Astrocyte of the spinal cord (primary cell): ENCODE results near the gene PIGO.

Source experiments
- DNase-seq: peaks from one replicate; pipeline ENCODE4 v3.0.0; 2011; ENCODE audit warnings: low read depth, low spot score
- H3K4me3 ChIP-seq: 2 replicates; pipeline ENCODE4 v1.5.1; 2011; ENCODE audit warnings: low read depth, mild to moderate bottlenecking, low read length, moderate library complexity
- in situ Hi-C: cut with HindIII; loops from 2 replicates; pipeline ENCODE4 v1.10.0; 2017; ENCODE audit warnings: low sequenced_read_pairs
- TF ChIP-seq, protein P1 (sequence below): IDR thresholded peaks from 2 replicates; pipeline ENCODE4 v1.5.1; 2012; ENCODE audit warnings: low read depth, mild to moderate bottlenecking, low read length, inconsistent platforms

Gene PIGO

DNA sequence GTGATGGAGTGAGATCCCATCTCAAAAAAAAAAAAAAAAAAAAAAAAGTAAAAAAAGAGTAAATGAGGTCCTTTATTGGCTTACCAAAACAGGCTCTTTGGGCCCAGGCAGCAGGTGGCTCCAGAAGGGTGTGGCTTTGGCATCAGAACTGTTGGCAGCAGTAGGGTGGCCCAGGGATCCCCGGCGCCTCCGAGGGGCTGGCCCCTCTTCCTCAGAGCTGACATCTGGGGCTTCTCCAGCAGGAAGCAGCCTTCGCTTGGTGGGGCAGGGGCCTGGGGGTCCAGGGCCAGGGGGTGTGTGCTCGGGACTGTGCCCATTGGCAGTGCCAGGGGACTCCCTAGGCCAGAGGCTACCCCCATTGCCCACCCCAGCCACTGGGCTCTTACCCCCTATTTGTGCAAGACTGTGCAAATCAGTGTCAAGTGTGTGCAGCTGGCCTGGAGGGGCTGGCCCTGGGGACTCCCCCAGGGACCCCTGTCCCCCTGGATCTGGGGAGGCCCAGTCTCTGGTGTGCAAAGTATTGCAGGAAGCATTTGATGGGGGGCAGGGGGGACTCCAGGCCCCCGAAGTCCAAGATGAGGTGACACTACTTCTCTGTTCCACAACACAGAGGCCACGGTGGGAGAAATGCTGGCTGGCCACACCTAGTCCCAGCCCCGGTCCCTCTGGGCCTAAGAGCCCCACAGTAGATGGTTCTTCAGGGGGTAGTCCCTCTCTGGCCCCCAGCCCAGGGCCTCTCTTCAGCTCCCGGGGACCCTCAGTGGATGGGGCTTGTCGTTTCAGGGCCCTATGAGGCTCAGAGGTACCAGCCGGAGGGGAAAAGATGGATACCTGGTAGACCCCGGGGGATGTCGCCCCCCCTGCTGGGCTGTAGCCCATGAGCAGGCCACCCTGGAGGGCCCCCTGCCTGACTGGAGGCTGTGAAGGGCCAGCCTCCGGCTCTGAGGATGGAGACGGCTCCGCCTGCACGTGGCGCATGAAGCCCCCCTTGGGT is 11.2 kb upstream of the PIGO start:
- TF ChIP-seq, protein P1, sequence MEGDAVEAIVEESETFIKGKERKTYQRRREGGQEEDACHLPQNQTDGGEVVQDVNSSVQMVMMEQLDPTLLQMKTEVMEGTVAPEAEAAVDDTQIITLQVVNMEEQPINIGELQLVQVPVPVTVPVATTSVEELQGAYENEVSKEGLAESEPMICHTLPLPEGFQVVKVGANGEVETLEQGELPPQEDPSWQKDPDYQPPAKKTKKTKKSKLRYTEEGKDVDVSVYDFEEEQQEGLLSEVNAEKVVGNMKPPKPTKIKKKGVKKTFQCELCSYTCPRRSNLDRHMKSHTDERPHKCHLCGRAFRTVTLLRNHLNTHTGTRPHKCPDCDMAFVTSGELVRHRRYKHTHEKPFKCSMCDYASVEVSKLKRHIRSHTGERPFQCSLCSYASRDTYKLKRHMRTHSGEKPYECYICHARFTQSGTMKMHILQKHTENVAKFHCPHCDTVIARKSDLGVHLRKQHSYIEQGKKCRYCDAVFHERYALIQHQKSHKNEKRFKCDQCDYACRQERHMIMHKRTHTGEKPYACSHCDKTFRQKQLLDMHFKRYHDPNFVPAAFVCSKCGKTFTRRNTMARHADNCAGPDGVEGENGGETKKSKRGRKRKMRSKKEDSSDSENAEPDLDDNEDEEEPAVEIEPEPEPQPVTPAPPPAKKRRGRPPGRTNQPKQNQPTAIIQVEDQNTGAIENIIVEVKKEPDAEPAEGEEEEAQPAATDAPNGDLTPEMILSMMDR: no peak
- DNase-seq: no peak
- in situ Hi-C loops: no loop called here
- H3K4me3 ChIP-seq: no peak overlapping the region

DNA sequence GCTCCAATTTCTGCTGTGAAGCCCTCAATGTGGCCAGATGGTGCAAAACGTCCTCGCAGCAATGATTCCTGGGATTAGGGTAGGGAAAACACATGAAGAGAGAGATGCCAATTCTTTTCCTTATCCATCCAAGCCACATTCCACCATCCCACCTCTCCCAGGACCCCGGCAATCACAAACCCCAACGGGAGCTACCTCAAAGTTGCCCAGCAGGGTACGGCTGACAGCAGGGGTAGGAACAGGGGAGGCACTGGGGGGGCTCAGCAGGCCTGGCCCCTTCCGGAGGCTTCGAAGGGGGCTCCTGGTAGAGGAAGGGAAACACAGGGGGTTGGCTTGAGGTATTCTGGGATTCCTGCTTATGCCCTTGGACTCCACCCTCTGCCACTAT is 9.9 kb upstream of the PIGO start:
- in situ Hi-C loops: no loop called here
- TF ChIP-seq, protein P1: no peak
- DNase-seq: no peak
- H3K4me3 ChIP-seq: no peak overlapping the region

DNA sequence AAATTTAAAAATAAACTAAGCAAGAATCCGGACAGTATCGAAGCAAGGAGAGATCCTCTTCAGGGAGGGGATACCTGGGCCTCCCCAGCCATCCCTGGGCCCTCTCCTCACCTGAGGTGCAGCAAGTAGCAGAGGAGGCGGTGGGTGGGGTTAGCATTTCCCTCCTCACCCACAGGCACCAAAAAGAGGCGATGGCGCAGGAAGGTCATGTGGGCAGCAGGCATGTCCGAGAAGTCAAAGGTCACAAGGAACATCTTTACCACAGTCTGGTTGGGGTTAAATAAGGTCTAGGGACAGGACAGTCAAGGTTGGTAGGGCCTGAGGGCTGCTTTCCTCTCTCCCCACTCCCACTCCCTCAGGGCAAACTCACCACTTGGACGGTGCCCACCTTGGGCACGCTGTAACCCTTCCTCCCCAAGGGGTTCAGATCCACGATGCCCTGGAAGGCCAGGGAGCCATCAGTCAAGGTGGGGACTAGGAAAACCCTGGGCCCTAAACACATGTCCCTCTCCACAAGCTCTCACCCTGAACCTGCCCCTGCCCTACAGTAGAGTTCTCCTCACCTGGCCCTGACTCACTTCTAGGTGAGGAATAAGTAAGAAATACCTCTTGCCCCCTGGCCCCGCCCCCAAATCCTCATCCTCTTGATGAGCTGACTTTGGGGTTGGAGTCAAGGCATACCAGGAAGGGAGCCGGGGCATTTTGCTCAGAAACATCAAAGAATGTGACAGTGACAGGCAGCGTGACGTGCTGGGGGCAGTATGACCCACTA is 9.4 kb upstream of the PIGO start:
- TF ChIP-seq, protein P1: no peak
- H3K4me3 ChIP-seq: no peak overlapping the region
- in situ Hi-C loops: no loop called here

DNA sequence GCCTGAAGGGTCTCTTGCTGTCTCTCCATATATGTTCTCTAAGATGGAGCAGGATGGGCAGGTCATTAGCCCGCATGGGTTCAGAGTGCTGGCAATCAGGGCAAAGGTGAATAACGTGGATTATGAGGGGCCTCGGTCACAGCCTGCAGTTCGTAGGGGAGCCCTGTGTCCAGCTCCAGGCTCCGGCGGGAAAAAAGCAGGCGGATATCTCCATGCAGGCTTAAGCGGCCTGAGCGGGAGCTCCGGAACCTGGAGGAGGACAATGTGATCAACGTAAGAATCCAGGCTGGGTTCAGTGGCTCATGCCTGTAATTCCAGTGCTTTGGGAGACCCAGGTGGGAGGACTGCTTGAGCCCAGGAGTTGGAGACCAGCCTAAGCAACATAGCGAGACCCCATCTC is 8.7 kb upstream of the PIGO start:
- DNase-seq: no peak
- H3K4me3 ChIP-seq: no peak overlapping the region
- TF ChIP-seq, protein P1: no peak
- in situ Hi-C loops: no loop called here

More for the DNA sequence above, 9.4 kb upstream of the PIGO start:
- DNase-seq: no peak

DNA sequence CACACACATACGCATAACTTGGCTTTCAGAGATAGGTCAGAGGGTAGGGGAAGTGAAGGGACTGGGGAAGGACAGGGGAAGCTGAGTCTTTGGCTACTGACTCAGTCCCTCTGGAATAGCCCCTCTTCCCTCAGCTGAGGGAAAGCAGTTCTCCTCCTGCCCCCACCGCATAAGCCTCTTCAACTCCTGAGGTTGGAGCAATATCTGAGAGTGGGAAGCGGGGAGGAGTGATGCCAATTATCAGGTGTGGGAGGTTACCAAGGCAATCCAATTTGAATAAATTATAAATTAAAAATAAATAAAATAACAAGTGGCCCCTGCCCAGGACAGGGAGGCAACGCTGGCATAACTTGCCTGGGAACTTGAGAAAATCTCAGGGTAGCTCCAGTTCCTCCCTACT is 8.2 kb upstream of the PIGO start:
- in situ Hi-C loops: no loop called here
- TF ChIP-seq, protein P1: no peak
- H3K4me3 ChIP-seq: no peak overlapping the region
- no peak for DNase-seq

DNA sequence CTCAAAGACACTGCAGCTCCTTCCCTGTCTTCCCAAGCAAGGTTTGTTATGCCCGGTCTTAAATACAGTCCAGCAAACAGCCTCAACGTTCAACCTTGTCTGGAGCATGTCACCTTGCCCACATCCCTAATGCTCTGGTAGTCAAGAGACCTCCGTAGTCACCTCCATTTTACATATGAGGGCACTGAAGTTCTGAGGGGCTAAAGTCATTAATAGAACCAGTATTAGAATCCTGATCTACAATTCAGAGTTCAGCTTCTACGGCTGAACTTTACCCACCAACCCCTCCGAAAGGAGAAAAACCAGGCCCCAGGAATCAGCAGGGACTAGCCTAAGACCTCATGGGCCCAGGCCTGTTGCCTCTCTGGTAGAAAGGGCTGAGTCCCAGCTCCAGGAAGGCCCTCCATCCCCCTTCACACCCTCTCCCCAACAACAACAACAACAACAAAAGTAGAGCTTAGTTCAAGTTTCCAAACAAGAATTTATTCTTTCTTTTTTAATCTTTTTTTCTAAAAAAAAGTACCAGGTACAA is 7.3 kb upstream of the PIGO start:
- DNase-seq: no peak
- H3K4me3 ChIP-seq: peak overlapping the region; percentile 85
- TF ChIP-seq, protein P1: no peak
- in situ Hi-C loops: no loop called here
